ENCODE measurements around the gene SMCO2. TPM values are rescaled to one million over a fixed set of nuclear protein-coding genes. Genes with fewer than 3 reads are reported as not detected.
"Not testable (repeated sequence)": the region's sequence is repeated elsewhere in the genome, so short reads cannot be mapped to it uniquely, and the experiment has no call there.

Gene SMCO2
- total RNA-seq, 2 experiments from 2014 or later = not detected

GRCh38 chr12:27523642-27524493 lies 77.3 kb downstream of the SMCO2 start, which contains the start of gene PPFIBP1:
PPFIBP1 (plus strand) TSS chr12:27524206; CDS start chr12:27633397, 109,191 bp downstream.
- CTCF ChIA-PET = no interaction called here
- POLR2A ChIA-PET = no interaction called here

- ChIA-PET CTCF (no interaction called here), POLR2A (no interaction called here)
Measured at GRCh38 chr12:27524494-27524835, 77.9 kb downstream of the SMCO2 start.

GRCh38 chr12:27524839-27525753 lies 78.6 kb downstream of the SMCO2 start:
- CTCF ChIA-PET = no interaction called here
- POLR2A ChIA-PET = no interaction called here

GRCh38 chr12:27527512-27527911 lies 81.0 kb downstream of the SMCO2 start:
- ChIA-PET CTCF (no interaction called here), POLR2A (no interaction called here)

- ChIA-PET CTCF (no interaction called here), POLR2A (no interaction called here)
Measured at GRCh38 chr12:27528788-27529187, 82.3 kb downstream of the SMCO2 start.

- POLR2A ChIA-PET = interaction anchor here (0.6 kb wide), 1 partner anchor 57 kb away, joined by 3 read pairs; no protein-coding TSS in a partner anchor
- CTCF ChIA-PET = no interaction called here
Measured at GRCh38 chr12:27530157-27530922, 83.8 kb downstream of the SMCO2 start.

GRCh38 chr12:27531896-27532295 lies 85.4 kb downstream of the SMCO2 start:
- ChIA-PET POLR2A (no interaction called here), CTCF (no interaction called here)

- CTCF ChIA-PET = no interaction called here
- POLR2A ChIA-PET = interaction anchor here (0.7 kb wide), 1 partner anchor 312 kb away, joined by 3 read pairs; no protein-coding TSS in a partner anchor
Measured at GRCh38 chr12:27534060-27534764, 87.7 kb downstream of the SMCO2 start.

GRCh38 chr12:27534765-27535161 lies 88.2 kb downstream of the SMCO2 start:
- ChIA-PET POLR2A (interaction anchor here (0.7 kb wide), 1 partner anchor 313 kb away, joined by 3 read pairs; no protein-coding TSS in a partner anchor), CTCF (no interaction called here)

GRCh38 chr12:27535318-27535717 lies 88.8 kb downstream of the SMCO2 start:
- POLR2A ChIA-PET = no interaction called here
- CTCF ChIA-PET = no interaction called here

- POLR2A ChIA-PET = no interaction called here
- CTCF ChIA-PET = no interaction called here
Measured at GRCh38 chr12:27537855-27538675, 91.5 kb downstream of the SMCO2 start.

- ChIA-PET POLR2A (no interaction called here), CTCF (no interaction called here)
Measured at GRCh38 chr12:27539191-27539631, 92.7 kb downstream of the SMCO2 start.

GRCh38 chr12:27541031-27541719 lies 94.6 kb downstream of the SMCO2 start:
- ChIA-PET CTCF (no interaction called here), POLR2A (no interaction called here)

GRCh38 chr12:27542628-27543027 lies 96.1 kb downstream of the SMCO2 start:
- POLR2A ChIA-PET = no interaction called here
- CTCF ChIA-PET = no interaction called here

- POLR2A ChIA-PET, CTCF ChIA-PET: not testable (repeated sequence)
Measured at GRCh38 chr12:27544858-27545257, 98.3 kb downstream of the SMCO2 start.

- POLR2A ChIA-PET = no interaction called here
- CTCF ChIA-PET = no interaction called here
Measured at GRCh38 chr12:27545665-27546064, 99.1 kb downstream of the SMCO2 start.

GRCh38 chr12:27547592-27547991 lies 101.1 kb downstream of the SMCO2 start:
- ChIA-PET POLR2A (no interaction called here), CTCF (no interaction called here)

Data from activated CD8-positive, alpha-beta memory T cell treated with anti-CD3 and anti-CD28 coated beads for 36 hours (primary cell).